NCI-H345 treated with DMSO at 0.1 percent for 48 hours (cell line): ENCODE measurements around the gene SKAP2.

ENCODE experiments used
- DNase-seq: peaks from one replicate; lab custom pipeline; 2025; ENCODE audit not compliant: unreplicated experiment; lab: John Stamatoyannopoulos, UW

SKAP2 gene

DNA sequence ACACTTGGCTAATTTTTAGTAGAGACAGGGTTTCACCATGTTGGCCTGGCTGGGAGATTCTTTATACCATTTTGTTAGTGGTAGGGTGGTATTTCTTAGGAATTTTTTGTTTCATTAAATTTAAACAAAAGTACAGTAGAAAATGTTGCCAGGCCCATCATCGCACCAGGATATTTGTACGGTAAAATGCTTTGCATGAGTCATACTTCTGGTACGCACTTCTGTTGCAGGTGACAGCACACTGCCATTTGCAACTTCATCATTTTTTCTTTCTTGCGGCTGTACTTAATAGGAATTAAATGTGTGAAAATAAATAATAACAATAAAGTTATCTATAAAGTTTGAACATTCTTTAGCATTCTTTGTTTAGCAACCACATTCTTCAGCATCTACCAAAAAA is 195.6 kb downstream of the SKAP2 start:
- no peak for DNase-seq

- peak; percentile 96 for DNase-seq
Measured at GRCh38 chr7:26667514-26668133, 196.8 kb downstream of the SKAP2 start.

GRCh38 chr7:26664735-26665416 is 199.5 kb downstream of the SKAP2 start:
- DNase-seq: no peak

GRCh38 chr7:26664274-26664673 is 200.1 kb downstream of the SKAP2 start:
- no peak for DNase-seq

DNA sequence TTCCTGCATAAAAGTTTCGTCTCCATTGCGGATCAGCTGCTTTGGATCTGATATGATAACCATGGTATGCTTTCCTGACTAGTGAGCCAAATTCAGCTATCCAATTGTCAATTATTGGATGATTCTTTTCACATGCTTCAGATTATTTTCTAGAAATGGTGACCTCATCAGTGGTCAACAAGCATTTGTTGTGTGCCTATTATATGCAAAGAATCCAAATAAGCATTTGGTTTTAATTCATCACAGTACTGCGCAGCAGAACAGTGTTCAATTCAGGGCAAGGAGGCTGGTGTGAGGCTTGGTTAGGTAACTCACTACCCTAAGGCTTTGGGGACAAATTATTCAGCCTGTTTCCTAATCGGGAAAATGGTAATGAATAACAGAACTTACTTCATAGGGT is 200.5 kb downstream of the SKAP2 start:
- no peak for DNase-seq

DNA sequence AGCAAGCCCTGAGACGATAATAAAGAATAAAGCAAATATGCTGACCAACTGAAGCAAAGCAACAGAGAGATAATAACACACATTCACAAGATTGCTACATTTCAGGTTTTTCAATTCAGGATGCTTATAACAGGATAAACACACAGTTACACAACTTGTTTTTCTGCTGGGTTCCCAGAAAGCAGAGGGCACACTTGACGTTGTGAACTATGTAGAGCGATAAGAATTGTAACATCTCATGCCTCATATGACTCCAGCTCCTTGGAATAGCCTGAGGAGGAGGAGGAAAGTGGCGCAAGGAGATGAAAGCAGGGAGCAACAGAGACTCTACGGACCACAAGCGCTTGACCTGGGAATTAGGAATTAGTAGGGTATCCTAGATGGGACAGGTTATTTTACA is 201.7 kb downstream of the SKAP2 start:
- DNase-seq: no peak

DNA sequence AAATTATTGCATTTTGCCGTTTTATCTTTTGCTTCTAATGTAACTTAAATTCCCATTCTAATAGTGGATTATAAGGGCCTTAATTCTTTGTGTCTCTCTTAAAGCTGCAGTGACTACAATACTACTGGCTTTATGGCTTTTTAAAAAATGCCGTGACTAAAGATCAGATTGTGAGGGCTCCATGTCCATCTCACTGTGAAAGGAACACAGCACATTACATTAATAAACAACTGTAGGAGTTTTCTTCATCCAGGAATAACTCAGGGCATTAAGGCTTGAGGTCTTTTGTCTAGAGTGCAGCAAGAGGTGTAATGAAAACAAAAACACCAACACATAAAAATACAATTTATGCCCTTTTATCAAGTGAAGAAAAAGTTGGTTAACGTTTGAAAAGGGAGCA is 205.3 kb downstream of the SKAP2 start:
- no peak for DNase-seq

- peak; percentile 96 for DNase-seq
Measured at GRCh38 chr7:26658389-26659084, 205.9 kb downstream of the SKAP2 start.

GRCh38 chr7:26657686-26658388 is 206.6 kb downstream of the SKAP2 start:
- DNase-seq: peak; percentile 96

DNA sequence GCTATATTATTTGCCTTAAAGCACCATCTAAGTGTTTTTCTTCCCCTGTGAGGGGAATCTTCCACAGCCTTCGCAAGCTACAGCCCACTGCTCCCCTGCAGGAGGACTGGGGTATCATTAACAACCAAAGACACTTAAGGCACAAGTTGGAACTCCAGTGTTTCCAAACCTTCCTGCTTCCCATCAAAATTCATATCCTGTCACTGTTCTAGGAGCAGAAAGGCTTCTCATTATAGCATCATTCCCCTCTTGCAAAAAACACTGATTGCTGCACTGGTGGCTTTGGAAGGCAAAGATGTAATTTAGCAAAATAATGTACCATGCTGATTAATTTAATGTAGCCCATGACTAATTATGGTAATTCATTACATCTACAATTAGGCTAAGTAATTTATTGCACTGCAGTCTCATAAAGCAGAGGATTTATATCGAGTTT is 207.2 kb downstream of the SKAP2 start:
- DNase-seq: no peak

GRCh38 chr7:26656735-26657134 is 207.7 kb downstream of the SKAP2 start:
- DNase-seq: no peak

- no peak for DNase-seq
Measured at GRCh38 chr7:26655781-26656180, 208.6 kb downstream of the SKAP2 start.

DNA sequence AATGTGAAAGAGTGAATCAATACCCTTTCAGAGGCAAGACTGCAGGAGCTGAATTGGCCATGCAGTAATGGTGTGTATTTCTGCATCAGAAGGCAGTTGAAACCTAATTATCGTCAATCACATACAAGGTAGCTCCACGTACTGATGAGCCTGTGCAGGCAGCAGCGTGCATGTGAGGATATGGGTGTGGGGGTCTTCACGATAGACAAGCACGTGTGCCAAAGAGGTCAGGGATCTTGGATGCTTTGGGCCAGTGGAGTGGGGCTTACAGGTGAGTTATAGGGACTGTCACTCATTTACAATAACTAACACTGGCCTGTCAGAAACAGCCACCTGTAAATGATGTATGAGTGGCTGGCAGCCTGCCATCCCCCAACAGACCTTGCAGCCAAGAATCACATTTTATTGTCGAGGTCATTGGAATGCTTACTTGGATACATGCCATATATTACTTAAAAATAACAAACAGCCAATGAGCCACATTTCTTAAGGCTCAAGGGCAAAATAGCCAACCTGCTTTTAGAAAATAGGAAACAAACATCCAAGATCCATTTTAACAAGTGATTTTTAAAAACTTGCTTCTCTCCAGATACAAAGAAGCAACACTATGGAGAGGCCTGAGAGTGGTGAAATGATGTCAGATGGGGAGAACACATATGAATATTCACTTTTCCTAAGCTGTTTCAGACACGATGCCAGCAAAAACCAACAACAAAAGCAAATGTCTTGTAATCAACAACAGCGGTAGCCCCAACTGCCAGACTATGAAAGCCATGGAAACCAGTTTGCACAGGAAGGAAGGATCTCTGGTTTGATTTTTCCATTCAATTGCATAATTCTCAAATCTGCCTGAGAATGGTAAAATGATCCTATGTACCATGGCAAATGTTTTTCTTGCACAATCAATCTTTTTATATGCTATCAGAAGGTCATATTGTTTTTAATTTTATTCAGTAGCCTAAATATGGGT is 210.7 kb downstream of the SKAP2 start:
- no peak for DNase-seq

GRCh38 chr7:26652401-26653100 is 211.8 kb downstream of the SKAP2 start:
- no peak for DNase-seq

DNA sequence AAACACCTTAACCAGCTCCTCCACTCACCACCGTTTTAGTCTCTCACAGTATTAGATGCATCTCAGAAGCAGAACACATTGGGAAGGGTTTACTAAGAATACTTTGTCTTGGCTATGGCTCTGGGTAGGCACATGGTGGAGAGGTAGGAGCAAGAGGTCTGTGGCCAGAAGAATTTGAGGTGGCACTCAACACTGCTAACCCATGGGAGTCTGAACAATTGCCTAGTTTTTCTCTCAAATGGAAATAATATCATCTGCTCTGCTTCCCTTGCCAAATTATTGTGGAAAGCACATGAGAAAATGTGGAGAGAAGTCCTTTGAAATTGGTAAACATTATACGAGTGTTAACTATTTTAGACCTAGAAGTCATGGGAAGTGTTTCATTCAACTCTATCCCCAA is 214.3 kb downstream of the SKAP2 start:
- DNase-seq: no peak

GRCh38 chr7:26649388-26649787 is 215.0 kb downstream of the SKAP2 start:
- DNase-seq: no peak

DNA sequence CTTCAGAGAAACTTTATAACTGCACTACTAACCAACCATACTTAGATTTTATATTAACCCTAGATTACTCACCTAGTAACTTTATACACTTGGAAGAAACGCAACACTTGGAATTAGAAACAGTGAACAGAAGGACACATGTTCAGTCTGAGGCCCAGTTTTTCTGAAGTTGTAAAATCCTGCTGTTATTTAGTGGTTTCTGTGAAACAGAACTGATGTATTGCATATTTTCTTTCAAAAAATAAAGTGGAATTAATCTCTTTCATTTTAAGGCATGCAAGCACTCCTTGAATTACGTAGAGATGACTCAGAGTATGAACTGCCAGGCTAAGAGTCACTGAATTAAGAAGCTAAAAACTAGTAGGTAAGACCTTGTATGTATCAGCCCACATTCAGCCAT is 215.8 kb downstream of the SKAP2 start:
- no peak for DNase-seq

DNA sequence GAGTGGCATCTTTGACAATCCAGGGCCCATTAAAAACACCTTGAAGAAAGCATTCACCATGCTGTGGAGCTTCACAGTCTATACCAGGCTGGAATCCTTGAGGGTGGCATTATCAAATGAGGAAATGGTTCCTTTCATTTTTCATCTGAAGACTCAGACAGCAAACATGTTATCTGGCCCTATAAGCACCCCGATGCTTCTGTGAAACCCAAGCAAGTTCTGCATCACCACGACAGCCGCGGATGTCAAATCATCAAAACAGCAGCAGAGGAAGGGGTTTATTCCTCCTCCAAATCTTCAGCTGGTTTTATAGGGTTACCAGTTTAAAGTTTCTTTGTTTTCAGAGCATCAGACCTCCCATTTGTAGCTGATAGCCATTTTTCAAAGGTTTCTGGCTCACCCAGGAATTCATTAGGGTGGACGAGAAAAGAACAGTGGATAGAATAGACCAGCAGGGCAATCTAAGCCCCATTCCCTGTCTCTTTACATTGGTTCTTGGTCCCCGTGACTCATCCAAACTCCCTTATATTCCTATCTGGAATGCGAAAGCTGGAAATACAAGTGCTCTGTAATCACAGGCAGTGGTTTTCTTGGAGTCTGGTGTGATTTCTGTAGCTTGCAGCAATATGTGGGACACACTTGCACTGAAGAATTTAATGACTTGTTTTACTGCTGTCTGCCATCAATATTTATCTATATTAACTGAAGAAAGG is 217.9 kb downstream of the SKAP2 start:
- DNase-seq: no peak

GRCh38 chr7:26645121-26645520 is 219.3 kb downstream of the SKAP2 start:
- DNase-seq: no peak
